T follicular helper cell (primary cell): ENCODE results near the gene SPRED2.
A peak's percentile ranks its signal among the peaks of the same experiment; 100 is the strongest.

Experiments used
- DNase-seq: peaks from one replicate; pipeline ENCODE4 v3.0.0-alpha.2; 2020; ENCODE audit warnings: low read depth
- total RNA-seq, 2 experiments: gene quantifications; one replicate each; lab custom pipeline; 2026; lab: John Stamatoyannopoulos, UW

SPRED2 gene, protein sequence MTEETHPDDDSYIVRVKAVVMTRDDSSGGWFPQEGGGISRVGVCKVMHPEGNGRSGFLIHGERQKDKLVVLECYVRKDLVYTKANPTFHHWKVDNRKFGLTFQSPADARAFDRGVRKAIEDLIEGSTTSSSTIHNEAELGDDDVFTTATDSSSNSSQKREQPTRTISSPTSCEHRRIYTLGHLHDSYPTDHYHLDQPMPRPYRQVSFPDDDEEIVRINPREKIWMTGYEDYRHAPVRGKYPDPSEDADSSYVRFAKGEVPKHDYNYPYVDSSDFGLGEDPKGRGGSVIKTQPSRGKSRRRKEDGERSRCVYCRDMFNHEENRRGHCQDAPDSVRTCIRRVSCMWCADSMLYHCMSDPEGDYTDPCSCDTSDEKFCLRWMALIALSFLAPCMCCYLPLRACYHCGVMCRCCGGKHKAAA
- total RNA-seq = 1.6 to 6.3 reads per million in 2 experiments

DNA sequence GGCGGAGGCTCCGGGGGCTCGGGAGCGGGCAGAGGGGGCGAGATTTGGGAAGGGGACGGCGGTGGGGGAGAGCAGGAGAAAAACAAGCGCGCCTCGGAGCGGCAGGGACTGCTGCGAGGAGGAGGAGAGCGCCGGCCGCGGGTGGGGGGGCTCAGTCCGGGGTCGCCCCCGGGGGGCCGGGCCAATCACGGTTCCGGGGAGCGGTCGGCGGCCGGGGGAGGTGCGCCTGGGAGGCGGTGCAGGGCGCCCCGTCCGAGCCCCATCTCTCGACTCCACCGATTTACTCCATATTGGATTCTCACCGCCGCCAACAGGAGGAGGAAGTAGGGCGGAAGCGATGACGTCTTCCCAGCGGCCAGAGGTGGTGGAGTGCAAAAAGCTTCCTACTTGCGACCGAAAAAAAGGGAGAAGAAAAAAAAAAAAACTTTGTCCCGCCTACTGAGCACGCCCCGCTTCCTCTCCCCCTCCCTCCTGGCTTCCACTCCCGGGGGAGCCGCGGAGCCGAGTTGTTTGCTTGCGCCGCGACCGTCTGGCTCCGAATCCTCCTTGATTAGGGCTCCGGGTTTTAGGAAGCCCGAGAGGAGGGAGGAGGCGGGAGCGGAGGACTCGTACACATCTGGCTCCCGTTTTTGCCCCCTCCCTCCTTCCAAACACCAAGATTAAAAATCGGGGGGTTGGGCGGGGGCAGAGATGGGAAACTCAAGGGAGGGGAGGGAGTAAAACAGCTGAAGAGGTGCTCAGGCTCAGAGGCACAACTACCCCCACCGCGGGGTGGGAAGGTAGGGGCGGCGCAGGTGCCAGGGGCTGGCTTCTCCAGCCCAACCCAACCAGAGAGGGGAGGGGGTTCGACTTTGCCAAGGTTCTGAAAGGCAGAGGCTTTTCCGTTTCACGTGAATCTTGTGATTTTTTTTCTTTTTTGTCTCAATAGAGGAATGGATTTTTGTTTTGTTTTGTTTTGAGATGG lies at the start of gene SPRED2:
Gene SPRED2 (minus strand): TSS at position 373 of the 964 bp plus-strand sequence. CDS start 612 bp downstream, outside the sequence.
- peak; percentile 63 for DNase-seq

DNA sequence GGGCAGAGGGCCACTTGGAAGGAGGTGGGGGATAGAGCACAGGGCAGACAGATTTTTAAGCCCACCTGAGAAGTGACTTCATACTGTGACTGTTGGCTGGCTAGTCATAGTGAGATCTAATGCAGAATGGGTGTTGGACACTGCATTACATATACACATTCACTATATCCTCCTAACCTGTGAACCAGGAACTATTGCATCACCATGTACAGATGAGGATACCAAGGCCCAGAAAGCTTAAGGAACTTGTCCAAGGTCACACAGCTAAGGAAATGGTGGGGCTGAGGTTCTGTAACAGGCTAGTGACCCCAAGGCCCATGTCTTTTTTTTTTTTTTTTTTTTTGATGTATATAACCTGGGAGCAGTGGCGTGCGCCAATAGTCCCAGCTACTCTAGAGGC lies 49.6 kb upstream of the SPRED2 start:
- no peak for DNase-seq

DNA sequence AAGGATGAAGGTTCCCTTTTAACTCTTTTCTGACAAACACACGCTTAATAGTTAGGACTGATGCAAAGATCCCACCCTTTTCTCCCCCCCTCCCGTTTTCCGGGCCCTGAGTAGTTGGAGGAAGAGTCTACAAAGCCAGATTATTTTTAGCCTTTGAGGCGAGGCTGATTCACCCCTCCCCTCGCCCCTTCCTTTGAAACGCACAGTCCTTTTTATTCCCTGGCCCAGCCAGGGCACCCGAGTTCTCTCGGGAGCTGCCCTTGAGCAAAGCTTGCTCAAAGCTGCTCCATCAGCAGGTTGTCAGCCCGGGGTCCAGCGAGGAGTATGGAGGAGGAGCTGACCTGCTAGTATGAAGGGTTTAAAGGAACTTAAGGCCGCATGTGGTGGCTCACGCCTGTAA lies 47.1 kb upstream of the SPRED2 start:
- no peak for DNase-seq

DNA sequence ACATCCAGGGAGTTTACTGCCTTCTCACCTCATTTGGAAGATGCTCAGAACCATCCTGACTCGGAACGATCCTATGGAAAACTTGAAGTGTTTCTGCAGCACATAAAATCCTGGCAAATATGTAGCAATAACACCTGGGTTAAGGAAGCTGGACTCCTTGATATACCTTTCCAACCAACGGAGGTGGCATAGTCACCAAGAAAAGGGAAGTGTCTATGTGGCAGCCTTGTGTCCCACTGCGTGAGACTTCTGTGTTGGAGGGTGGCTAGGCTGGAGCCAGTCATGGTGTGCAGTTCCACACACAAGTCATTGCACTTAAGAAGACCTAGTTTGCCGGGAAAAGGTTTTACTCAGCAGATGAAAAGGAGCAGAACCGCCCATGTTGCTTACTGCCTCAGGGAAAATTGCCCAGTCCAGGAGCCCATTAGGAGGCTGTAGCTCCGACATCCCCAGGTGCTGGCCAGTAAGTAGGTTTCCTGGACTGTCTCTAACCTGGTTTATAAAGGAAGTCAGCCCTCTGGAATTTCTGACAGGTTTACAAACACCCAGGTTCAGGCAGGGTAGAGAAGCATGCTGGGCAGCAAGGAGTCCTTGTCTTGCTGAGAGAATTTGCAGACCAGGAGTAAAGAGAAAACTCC lies 46.2 kb upstream of the SPRED2 start:
- DNase-seq = no peak

DNA sequence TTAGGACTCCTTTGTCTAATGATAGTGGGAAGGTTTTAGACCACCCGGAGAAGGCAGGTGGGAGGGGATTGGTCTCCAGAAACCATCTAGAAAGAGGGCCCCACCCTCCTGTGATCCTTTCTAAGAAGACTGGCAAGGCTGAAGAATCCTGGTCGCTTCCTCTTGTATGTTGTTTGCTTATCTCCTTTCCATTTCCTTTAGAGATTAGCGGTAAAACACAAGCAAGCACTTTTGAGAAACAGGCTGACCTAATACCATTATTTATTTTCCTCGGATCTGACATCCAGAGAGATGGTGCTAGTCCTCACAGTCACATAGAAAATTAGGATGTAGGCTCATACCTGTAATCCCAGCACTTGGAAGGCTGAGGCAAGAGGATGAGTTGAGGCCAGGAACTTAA lies 45.2 kb upstream of the SPRED2 start:
- DNase-seq = no peak

DNA sequence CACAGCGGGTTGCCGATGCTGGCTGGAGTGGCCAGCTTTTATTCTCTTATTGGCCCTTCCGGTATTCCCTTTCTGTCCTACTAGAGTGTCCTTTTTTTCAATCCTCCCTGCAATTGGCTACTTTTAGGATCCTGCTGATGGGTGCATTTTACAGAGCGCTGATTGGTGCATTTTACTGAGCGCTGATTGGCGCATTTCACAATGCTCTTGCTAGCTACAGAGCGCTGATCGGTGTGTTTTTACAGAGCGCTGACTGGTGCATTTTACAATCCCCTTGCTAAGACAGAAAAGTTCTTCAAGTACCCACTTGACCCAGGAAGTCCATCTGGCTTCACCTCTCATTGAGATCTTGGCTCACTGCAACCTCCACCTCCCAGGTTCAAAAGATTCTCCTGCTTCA lies 44.4 kb upstream of the SPRED2 start:
- no peak for DNase-seq

DNA sequence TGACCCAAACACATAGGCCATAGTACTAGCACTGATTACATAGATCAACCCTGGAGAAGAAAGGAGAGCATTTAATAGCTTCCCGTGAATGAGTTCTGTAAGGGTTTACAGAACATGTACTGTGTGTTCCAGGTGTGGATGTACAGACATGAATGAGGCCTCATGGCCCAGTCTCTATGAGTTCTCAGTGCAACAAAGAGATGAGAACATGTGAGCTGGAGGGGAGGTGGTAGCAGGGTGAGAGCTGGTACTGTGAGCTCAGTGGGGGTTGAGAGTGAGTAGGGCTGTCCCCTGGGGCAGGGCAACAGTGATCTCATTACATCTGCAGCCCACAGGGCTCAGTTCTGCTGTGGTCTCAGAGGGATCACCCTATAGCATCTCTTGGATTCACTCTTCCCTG lies 42.6 kb upstream of the SPRED2 start:
- no peak for DNase-seq

DNA sequence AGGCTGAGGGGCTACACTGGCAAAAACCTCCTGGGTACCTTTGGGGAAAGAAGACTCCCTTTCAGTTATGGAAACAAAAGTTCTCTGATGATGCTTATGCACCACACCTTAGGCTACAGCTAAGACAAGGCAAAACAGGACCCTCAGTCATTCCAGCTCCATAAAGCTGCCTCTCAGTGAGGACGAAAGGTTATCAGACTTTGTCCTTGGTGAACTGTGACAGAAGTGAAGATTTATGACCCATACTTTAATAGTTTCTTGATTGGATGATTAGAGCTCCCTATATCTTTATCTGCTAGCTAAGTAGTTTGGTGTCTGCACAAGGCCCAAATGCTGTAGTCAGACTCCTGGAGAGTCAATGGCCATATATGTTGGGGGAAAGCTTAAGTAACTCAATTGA lies 40.6 kb upstream of the SPRED2 start:
- DNase-seq = no peak

DNA sequence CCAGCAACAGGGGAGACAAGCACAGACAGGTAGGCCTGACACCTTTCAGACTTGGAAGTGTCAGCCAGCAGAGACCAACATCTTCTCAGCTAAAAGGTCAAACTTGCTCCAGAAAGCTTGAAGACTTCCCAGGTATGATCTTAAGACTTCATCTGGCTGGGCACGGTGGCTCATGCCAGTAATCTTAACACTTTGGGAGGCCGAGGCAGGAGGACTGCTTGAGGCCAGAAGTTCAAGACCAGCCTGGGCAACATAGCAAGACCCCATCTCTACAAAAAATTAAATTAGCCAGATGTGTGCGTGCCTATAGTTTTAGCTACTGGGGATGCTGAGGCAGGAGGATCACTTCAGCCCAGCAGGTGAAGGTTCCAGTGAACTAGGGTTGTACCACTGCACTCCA lies 39.0 kb upstream of the SPRED2 start:
- DNase-seq = no peak

DNA sequence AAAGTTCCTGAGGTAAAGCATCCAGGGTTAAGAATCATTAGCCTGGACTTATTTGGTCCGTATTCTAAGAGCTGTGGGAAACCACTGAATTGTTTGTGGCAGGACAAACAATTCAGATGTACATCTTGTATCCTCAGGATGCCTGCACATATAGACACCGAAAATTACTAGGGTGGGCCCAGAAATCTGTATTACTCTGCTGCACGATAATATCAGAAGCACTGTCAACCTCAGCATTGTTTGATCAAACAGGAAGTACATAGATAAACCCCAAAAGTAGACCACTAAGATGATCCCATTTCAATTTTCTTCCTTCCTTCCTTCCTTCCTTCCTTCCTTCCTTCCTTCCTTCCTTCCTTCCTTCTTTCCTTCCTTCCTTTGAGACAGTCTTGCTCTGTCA lies 34.2 kb upstream of the SPRED2 start:
- no peak for DNase-seq

DNA sequence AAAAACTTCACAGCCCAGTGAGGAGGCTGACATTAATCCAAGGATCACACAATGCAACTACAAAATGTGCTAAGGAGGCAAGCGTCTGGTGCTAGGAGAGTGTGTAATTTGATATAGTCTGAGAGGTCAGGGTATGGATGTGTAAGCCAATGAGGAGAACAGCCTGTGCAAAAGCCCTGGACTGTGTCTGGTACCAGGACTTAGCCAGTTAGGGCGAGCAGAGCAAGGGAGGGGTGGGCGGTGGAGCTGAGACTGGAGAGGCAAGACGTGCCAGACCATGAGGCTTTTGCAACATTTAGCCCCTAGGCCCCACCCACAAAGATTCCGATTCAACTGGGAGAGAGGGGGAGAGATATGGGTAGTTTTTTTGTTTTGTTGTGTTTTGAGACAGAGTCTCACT lies 33.5 kb upstream of the SPRED2 start:
- no peak for DNase-seq

DNA sequence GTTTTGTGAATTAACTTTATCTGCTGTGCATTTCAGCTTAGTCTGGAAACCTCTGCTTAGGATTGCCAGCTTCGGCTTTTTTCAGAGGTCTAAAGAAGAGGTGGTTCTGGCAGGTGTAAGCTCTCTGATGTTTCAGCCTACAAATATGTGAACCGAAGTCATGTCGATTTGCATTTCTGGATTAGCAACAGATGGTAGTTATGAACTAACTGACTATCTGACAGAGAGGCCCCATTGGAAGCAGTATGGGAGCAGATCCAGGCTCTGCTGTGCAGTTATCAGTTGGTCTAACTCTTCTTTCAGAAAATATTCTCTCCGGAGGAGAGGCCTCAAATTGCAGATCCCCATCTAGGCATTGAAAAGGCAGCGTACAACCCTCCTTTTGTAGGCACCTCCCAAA lies 32.7 kb upstream of the SPRED2 start:
- DNase-seq = no peak

DNA sequence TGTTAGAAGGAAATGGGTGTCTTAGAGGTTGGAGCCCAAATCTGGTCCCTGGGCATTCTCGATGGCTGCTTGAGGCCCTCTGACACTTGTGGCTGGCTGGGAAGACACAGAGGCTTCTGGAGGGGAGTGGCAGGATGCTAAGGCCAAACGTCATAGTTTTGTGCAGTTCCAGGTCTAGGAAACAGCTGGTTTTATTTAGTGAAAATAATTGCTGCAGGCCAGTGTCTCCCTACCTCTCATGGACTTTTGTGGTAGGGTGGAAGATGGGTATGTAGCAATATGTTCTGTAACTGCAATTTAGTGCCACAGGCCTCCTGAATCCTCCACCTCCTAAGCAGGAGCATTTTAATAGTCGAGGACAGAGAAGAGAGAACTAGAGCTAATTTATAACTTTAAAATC lies 32.2 kb upstream of the SPRED2 start:
- no peak for DNase-seq

DNA sequence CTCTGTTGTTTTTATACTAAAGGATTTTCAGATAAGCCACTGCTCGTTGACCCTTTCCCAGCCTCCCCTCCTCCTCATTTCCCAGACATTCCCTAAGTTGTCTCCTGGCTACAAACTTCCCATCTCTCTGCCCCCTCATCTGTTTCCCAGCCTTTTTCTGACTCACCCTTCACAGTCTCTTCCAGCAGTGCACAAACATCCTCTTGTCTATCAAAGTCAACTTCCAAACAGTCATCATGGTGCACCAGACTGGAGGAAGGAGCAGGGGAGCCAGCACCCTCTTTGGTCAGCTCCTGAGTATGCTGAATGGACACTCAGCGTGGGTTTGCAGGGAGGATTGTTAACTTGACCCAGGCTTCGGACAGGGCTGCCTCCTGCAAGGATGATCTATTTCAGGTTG lies 26.6 kb upstream of the SPRED2 start:
- DNase-seq = no peak

DNA sequence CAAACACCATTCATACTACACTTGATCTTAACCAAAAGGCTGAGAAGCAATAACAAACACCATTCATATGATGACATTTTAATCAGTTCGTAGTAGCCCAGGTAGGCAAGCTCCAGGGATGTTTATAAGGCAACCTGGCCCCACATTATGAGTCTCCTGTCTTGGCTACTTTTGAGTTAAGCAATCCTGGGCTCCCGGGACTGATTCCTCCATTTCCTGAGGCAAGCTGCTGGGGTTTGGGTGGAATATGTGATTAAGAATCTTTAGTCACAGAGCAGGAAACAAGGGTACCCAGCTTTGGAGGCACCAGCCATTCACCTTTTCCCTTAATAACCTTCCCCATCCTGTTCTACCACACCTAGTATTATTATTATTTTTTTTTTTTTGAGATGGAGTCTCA lies 24.5 kb upstream of the SPRED2 start:
- no peak for DNase-seq

DNA sequence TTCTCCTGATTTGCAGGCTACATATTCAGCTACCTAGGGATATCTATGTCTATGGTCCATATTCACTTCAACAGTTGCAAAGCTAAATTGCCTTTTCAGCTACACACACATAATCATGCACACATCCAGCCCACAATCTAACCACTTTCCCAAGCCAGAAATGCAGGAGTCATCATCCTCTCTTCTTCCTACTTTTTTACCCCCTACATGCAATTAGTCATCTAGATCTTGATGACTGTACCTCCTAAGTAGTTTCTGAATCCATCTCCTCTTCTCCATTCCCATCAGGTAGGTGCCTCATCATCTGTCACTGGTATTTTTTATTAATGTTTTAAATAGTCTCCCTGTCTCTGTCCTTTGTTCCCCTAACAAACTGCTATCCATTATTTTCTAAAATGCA lies 23.7 kb upstream of the SPRED2 start:
- DNase-seq = no peak

DNA sequence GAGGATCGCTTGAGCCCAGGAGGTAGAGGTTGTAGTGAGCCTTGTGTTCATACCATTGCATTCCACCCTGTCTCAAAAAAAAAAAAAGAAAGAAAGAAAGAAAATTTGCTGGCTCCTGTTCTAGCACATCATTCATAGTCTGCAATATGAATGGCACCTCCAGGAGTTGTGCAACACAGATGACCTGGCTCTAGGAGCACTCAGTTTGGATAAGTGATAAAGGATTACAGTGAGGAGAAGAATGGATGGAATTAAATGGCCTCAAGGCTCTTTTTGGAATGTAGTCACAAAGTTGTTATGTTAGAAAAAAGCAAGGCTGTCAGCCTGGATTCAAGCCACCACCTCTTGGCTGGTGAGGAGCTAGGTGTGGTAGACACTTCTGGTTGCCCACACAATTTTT lies 21.5 kb upstream of the SPRED2 start:
- no peak for DNase-seq

DNA sequence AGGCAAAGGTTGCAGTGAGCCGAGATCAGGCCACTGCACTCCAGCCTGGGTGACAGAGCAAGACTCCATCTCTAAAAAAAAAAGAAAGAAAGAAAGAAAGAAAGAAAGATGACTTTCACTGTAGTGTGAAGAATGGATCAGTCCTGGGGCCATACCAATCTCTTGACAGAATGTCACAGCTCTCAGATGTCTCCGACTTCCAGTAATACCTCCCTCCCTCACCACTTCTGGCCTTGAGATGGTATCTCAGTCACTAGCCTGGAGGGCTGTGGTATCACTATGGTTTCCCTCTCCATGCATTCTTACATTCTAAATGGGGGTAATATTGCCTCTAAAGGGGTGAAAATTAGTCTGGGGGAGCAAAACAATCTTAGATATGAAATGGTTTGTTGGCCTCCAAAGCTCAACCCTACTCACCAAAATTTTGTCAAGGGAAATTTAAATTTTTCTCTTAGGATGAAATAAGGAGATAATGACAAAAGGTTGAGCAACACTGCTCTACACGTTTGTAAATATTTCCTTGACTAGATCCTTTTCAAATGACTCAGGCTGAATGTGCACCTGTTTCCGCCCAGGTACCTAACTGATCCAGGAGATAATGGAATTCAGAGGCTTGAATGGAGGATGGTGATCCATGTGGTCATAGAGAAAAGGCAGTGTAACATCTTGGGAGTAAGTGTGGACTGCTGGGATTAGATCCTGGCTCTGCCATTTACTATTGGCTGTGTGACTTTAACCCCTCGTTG lies 19.9 kb upstream of the SPRED2 start:
- DNase-seq = no peak

DNA sequence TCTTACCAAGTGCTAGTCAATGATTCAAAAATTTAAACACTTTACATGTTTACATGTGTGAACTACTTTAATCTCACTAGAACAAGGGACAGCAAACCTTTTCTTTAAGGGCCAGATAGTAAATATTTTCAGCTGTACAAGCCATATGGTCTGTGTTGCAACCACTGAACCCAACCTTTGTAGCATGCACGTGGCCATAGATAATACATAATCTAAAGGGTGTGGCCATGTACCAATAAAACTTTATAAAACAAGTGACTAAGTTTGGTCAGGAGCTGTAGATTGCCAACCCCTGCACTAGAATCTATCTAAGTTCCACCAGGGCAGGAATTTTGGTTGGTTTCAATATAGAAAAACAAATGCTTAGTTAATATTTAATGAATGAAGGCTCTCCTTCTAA lies 18.4 kb upstream of the SPRED2 start:
- no peak for DNase-seq

DNA sequence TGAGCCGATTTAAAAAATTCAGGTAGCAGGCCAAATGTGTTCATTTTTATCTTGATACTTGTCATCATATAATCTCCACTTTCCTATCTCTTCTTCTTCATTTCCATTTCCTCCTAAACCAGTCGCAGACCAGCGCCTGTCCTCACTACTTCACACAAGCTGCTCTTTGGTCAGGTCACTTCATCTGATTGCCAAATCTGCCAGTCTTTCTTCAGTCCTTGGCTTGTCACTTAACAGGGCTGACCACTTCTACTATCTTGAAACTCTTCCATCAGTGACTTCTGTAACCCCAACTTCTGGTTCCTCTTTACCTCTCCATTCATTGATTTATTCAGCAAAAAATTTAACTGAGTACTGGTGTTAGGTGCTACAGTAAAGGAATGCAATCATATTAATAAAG lies 18.0 kb upstream of the SPRED2 start:
- DNase-seq = no peak

DNA sequence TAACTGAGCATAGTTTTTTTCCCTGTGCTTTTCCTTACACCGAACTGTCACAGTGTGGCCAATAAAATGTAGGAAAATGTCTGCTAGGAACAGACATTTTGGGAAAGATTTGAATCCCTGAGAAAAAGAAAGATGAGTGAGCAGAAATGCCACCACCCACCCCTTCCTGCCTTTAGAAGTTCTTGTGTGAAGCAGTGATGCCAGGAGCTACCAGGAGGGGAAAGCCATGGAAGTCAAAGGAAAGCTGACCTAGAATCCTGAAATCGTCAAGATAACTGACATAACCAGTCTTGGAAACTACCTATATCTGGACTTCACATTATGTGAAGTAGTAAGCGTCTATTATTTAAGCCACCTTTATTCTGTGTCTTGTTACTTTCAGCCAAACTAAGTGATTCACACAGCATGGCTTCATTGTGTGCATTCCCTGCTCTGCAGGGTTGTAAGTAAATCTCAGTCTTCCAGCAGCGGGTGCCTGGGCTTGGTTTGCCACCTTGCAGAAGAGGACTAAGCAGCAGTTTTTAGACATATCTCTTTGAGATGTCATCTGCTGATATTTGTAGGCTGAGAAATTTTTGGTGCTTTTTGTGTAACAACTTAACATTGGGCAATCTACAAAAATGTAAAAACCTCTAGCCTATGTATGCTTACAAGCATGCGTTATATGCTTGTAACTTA lies 11.2 kb upstream of the SPRED2 start:
- DNase-seq = no peak
